ENCODE data around the gene MAP1S.

Gene MAP1S, protein sequence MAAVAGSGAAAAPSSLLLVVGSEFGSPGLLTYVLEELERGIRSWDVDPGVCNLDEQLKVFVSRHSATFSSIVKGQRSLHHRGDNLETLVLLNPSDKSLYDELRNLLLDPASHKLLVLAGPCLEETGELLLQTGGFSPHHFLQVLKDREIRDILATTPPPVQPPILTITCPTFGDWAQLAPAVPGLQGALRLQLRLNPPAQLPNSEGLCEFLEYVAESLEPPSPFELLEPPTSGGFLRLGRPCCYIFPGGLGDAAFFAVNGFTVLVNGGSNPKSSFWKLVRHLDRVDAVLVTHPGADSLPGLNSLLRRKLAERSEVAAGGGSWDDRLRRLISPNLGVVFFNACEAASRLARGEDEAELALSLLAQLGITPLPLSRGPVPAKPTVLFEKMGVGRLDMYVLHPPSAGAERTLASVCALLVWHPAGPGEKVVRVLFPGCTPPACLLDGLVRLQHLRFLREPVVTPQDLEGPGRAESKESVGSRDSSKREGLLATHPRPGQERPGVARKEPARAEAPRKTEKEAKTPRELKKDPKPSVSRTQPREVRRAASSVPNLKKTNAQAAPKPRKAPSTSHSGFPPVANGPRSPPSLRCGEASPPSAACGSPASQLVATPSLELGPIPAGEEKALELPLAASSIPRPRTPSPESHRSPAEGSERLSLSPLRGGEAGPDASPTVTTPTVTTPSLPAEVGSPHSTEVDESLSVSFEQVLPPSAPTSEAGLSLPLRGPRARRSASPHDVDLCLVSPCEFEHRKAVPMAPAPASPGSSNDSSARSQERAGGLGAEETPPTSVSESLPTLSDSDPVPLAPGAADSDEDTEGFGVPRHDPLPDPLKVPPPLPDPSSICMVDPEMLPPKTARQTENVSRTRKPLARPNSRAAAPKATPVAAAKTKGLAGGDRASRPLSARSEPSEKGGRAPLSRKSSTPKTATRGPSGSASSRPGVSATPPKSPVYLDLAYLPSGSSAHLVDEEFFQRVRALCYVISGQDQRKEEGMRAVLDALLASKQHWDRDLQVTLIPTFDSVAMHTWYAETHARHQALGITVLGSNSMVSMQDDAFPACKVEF

DNA sequence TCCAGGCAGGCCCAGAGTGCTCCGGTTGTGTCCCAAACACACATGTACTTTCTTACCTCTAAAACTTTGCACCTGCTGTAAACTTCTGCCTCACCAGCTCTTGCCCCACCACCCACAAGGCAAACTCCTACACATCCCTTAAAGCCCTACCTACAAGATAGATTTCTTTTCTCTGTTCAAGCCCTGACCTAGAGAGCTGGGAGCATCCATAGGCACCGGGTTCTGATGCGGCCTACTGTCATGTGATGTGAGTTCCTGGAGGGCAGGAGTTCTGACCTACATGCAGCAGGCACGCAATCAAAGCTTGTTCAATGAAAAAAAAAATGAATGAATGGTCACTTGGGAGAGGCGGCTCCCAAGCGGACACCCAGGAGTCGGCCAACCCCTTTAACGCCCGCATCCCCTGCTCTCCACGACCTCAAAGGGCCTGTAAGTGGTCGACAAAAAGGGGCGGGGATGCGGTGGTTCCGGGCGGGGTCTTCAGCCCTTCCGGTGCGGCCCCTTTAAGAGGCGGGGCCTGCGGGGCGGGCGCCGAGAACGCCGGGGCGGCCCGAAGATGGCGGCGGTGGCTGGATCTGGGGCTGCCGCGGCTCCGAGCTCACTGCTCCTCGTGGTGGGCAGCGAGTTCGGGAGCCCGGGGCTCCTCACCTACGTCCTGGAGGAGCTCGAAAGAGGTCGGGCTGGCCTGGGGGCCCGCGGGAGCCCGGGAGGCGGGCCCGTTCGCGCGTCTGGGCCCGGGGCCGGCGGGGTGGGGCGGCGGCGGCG lies at the start of gene MAP1S:
Gene MAP1S, plus strand, starts transcription at position 534 of the 765 bp plus-strand sequence. Its CDS starts 23 bp downstream, at position 557.
- no peak for DNase-seq

DNA sequence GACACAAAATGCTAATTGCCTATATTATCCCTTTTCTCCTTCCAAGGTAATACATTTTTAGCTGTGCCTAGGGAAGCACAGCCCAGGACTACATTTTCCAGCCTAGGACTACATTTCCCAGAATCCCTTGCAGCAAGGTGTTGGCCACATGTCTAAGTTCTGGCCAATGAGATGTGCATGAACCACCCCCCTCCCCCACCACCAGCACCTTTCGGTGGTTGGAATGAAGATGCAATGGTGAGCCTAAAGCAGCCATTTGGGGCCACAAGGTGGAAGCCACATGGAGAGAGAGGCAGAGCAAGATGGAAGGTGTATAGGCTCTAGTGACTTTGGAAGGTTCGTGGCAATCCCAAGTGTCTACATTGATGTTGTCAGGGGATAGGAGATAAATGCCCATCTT lies 47.4 kb upstream of the MAP1S start:
- no peak for DNase-seq

DNA sequence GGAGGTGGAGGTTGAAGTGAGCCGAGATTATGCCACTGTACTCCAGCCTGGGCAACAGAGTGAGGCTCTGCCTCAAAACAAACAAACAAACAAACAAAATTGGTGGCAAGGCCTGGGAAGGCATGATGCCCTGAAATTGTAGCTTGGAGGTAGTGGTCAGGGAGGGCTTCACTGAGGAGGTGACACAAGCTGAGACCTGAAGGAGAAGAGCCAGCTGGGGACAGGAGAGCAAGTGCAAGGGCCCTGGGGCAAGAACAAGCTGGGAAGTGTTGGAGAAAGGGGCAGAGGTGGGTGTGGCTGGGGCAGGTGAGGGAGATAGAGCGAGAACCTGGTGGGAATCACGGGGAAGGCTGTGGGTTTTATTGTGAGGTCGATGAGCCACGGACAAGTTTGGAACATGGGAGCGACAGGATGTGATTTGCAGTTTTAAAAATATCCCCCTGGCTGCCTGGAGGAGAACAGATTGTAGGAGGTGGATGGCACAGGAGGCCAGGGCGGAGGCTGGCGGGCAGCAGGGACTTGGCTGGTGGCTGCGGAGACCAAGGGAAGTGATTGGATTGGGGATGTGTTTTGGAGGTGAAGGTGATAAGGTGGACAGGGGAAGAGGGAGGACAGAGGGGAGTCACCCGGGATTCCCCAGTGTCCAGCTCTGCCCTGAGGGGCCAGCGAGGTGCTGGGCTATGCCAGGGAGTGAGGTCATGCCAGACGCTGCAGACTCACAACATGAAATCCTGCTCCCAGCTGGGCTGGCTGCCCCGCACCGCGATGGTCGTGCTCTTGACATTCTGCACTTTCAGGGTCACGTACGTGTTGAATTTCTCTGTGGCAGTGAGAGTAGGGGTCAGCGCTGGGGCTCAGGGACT lies 45.1 kb upstream of the MAP1S start:
- no peak for DNase-seq

- no peak for DNase-seq
Observed at GRCh38 chr19:17676295-17676694, 43.0 kb upstream of the MAP1S start.

DNA sequence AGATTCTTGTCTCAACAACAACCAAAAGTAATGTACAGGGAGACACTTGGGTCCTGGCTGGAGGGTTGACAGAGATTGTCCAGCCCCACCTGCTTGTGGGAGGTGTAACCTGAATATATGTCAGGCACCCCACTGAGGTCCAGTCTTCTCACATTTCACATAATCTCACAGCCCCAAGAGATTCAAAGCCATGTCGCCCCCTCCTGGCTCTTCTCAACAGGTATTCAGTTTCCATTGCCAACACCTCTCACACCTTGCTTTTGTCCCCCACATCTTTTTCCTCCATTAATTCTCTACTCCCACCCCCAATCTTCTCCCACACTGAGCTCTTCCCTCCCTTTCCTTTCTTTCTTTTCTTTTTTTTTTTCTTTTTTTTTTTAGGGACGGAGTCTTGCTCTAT lies 42.3 kb upstream of the MAP1S start:
- no peak for DNase-seq

DNA sequence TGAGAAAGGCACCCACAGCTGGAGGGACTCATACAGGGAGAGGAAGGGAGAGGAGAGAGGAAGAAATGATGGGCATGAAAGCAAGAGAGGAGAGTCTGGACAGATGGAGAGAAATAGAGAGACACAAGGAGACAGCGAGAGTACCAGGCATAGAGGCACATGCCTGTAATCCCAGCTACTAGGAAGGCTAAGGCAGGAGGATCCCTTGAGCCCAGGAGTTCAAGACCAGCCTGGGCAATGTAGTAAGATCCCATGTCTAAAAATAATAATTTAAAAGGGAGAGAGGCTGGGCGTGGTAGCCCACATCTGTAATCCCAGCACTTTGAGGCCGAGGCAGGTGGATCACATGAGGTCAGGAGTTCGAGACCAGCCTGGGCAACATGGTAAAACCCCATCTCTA lies 40.4 kb upstream of the MAP1S start:
- no peak for DNase-seq

- DNase-seq = no peak
Observed at GRCh38 chr19:17679526-17680229, 39.6 kb upstream of the MAP1S start.

- DNase-seq = no peak
Observed at GRCh38 chr19:17680230-17680722, 39.0 kb upstream of the MAP1S start.

DNA sequence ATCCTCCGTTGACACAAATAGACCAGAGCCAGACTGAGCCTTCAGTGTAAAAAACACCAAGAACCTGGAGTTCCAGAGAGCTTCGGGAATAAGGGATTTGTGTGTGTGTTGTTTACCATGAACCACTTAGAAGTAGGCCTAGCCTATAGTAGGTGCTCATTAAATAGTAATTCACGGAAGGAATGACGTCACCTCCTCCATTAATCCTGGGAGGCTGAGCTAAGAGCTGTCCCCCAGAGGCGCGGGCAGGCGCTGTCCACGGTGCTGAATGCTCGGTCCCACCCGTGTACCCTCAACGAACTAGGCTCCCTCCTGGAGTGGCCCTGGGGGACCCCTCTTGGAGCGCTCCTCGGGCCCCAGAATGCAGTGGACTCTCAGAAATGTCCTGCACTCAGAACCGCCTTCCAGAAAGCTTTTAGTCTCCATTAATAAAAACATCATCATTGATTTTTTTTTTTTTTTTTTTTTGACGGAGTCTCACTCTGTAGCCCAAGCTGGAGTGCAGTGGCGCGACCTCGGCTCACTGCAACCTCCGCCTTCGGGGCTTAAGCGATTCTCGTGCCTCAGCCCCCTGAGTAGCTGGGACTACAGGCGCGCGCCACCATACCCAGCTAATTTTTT lies 37.7 kb upstream of the MAP1S start:
- no peak for DNase-seq

GRCh38 chr19:17682273-17682672 lies 37.0 kb upstream of the MAP1S start:
- no peak for DNase-seq

DNA sequence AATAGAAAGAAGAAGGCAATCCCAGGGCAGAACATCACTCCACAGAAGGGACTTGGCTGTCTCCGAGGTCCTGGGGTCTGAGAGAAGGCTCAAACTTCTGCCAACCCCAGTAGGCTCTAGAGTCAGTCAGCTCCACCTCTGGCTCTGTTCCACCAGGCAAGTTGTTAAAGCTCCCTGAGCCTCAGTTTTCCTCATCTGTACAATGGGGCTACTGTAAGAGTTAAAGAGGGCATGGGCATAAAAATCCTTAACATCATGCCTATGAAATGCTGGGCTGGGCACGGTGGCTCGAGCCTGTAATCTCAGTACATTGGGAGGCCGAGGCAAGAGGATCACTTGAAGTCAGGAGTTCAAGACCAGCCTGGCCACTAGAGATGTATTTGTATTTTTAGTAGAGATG lies 36.2 kb upstream of the MAP1S start:
- DNase-seq = no peak

- DNase-seq = no peak
Observed at GRCh38 chr19:17684256-17684655, 35.0 kb upstream of the MAP1S start.

DNA sequence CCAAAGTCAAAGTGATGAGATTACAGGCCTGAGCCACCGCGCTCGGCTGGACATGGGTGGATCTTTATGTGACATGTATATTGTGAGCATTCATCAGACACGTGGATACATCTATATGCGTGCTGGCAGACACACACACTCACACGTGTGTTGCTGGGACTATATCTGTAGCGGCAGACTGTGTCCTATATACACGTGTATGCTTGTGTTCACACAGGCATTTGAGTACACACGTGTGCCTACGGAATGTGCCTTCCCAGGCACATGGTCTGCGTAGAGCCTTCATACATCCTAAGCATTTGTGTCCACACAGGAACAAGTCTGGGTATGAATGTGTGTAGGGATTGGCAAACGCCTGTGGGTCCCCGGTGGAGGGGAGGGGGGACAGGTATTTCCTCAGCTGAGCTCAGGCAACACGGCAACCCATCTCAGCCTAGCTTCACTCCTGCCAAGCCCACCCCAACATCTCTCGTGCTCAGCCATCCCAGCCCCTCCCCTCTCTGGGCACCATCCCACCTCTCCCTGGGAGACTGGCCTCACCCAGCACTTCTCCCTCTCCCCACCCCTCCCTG lies 33.7 kb upstream of the MAP1S start:
- no peak for DNase-seq

- no peak for DNase-seq
Observed at GRCh38 chr19:17686023-17686521, 33.2 kb upstream of the MAP1S start.

DNA sequence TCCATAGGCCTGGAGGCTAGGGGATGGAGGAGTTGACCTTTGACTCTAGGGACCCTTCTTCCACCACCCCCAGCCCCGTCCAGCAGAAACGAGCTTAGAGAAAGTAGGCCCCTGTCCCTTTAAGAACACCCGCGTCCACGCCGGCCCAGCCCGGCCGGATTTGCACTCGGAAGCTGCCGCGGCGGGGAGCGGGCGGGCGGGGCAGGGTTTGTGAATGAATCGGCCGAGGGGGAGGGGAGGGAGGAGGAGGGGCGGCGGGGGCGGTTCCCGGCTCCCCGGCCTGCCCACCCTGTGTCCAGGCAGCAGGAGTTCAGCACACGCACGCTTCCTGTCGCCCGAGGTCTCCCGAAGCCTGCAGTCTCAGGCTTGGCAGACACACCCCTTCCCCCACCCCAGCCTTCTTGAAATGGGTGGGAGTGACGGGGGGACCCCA lies 32.7 kb upstream of the MAP1S start:
- DNase-seq = no peak

- DNase-seq = no peak
Observed at GRCh38 chr19:17687141-17687856, 32.0 kb upstream of the MAP1S start.

DNA sequence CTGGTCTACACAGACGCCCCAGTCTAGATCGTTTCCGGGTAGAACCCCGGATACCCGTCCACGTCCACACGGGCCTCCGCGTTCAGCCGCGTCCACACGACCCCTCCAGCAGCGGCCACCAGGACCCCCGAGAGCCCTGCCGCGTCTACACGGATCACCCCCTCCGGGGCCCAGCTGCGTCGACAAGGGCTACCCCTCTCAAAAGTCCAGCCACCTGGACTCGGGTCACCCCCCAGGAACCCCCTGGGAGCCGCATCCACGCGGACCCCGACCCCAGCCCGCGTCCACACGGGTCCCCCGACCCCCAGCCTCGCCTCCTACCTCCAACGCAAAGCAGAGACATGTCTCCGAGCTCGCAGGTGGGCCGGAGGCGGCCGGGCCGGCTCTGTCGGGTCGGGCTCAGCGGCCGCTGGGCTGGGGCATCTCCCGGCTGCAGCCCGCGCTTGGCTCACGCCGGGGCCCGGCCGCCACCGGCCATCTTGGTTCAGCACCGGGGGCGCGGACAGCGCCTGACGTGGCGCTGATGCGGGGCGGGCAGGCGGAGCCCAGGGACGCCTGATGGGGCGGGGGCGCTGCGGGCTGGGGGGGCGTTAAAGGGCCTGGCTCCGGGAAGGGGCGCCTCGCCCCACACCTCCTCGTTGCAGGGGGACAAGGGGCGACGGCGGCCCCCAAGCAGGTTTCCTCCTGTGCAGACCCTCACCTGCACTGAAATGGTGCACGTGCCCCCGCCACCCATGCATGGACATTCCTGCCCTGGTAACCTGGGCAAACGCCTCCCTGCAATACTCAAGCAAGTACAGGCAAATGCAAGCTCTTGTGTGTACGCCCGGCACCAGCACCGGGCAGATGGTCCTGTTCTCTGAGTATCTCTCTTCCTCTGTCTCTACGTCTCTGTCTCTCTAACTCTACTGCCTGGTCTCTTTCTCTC lies 31.2 kb upstream of the MAP1S start, which contains the start of gene UNC13A:
Gene UNC13A, minus strand, starts transcription at position 498 of the 928 bp plus-strand sequence. Its CDS starts 155 bp downstream, at position 343.
- DNase-seq = no peak

All from NCI-H2081 treated with DMSO at 0.1 percent for 48 hours (cell line).